Measurements from ENCODE around the gene ACYP2. TPM values are rescaled to one million over a fixed set of nuclear protein-coding genes. Genes with fewer than 3 reads are reported as not detected.

ACYP2 gene
- total and polyA plus RNA-seq, 2 donors (not counting 1 experiment from before 2014, with no cell fraction given), result 14.0 to 17.2 TPM

GRCh38 chr2:54228945-54229344, 113.5 kb downstream of the ACYP2 start:
- H3K9ac ChIP-seq (ENCODE audit: low read length), result no peak overlapping the region
- H3K4me2 ChIP-seq (replicated peaks; ENCODE audit: low read depth, low read length, poor library complexity, severe bottlenecking), result no peak overlapping the region
- Mint-ChIP-seq H3K9me3 (ENCODE audit: insufficient read depth) (no peaks in the 10 kb centered on the region), H3K27ac (no peak overlapping the region), H3K4me3 (no peak overlapping the region), H3K27me3 (no peaks in the 10 kb centered on the region), H3K4me1 (no peaks in the 10 kb centered on the region)
- DNase-seq (no peak), ATAC-seq (ENCODE audit: low read depth) (no peak)
- no peak overlapping the region for H3K27ac ChIP-seq (ENCODE audit: low read length in 2 of 2)
- TF ChIP-seq EZH2 (IDR thresholded peaks at IDR 0.05; ENCODE audit: borderline replicate concordance, insufficient read depth, low read depth, low read length, poor library complexity, severe bottlenecking) (no peak), CTCF (IDR thresholded peaks at IDR 0.05) (no peak)
- H4K20me1 ChIP-seq (ENCODE audit: control insufficient read depth, insufficient read depth, low read length, poor library complexity, severe bottlenecking), result no peaks in the 10 kb centered on the region
- no peaks in the 10 kb centered on the region for H3K27me3 ChIP-seq (replicated peaks in 1 of 4; ENCODE audit: control extremely low read depth in 1 of 4, control insufficient read depth in 3 of 4, insufficient read depth in 4 of 4, low read length in 3 of 4)
- WGBS (ENCODE audit: insufficient coverage), result no CpG with 5 or more reads among the region's 2 CpGs
- intact Hi-C loops (cut with micrococcal nuclease), result no loop called here
- no peaks in the 10 kb centered on the region for H3K79me2 ChIP-seq (ENCODE audit: control insufficient read depth, insufficient read depth, low read length)
- peaks cover 1 to 10% (median 2%) of the 10 kb centered on the region in 3 donors for H3K9me3 ChIP-seq (ENCODE audit: control extremely low read depth in 1 of 3, control insufficient read depth in 2 of 3, insufficient read depth in 1 of 3, low read length in 2 of 3)
- H3K4me1 ChIP-seq (ENCODE audit: control insufficient read depth in 2 of 2, insufficient read depth in 2 of 2, low read length in 2 of 2), result no peaks in the 10 kb centered on the region
- peaks cover 0 to 3% of the 10 kb centered on the region in 2 experiments for H3K36me3 ChIP-seq (replicated peaks in 1 of 2; ENCODE audit: control extremely low read depth in 1 of 2, control insufficient read depth in 1 of 2, extremely low read depth in 1 of 2, insufficient read depth in 2 of 2, low read length in 1 of 2)
- POLR2A ChIA-PET, result no interaction called here
- no peak overlapping the region for H3K4me3 ChIP-seq (ENCODE audit: control extremely low read depth in 1 of 5, extremely low read depth in 1 of 5, insufficient read depth in 1 of 5, low read depth in 2 of 5, low read length in 4 of 5)
- CTCF ChIA-PET, result no interaction called here
- no peak overlapping the region for H2AFZ ChIP-seq (ENCODE audit: insufficient read depth, low read depth, low read length, poor library complexity, severe bottlenecking)

- H3K9me3 ChIP-seq (ENCODE audit: control extremely low read depth in 1 of 3, control insufficient read depth in 2 of 3, insufficient read depth in 1 of 3, low read length in 2 of 3), result peaks cover 0 to 13% (median 2%) of the 10 kb centered on the region in 3 donors
- H3K27me3 ChIP-seq (replicated peaks in 1 of 4; ENCODE audit: control extremely low read depth in 1 of 4, control insufficient read depth in 3 of 4, insufficient read depth in 4 of 4, low read length in 3 of 4), result no peaks in the 10 kb centered on the region
- no peak overlapping the region for H3K27ac ChIP-seq (ENCODE audit: low read length in 2 of 2)
- WGBS (ENCODE audit: insufficient coverage), result 87% methylated on average over 3 of the region's 4 CpGs
- no peaks in the 10 kb centered on the region for H3K79me2 ChIP-seq (ENCODE audit: control insufficient read depth, insufficient read depth, low read length)
- no peaks in the 10 kb centered on the region for H3K4me1 ChIP-seq (ENCODE audit: control insufficient read depth in 2 of 2, insufficient read depth in 2 of 2, low read length in 2 of 2)
- Mint-ChIP-seq H3K4me1 (no peaks in the 10 kb centered on the region), H3K9me3 (ENCODE audit: insufficient read depth) (no peaks in the 10 kb centered on the region), H3K4me3 (no peak overlapping the region), H3K27ac (no peak overlapping the region), H3K27me3 (no peaks in the 10 kb centered on the region)
- H4K20me1 ChIP-seq (ENCODE audit: control insufficient read depth, insufficient read depth, low read length, poor library complexity, severe bottlenecking), result no peaks in the 10 kb centered on the region
- ChIA-PET CTCF (interaction anchor here (0.6 kb wide), 1 partner anchor 22 kb away, joined by 3 read pairs; no protein-coding TSS in a partner anchor), POLR2A (no interaction called here)
- intact Hi-C loops (cut with micrococcal nuclease), result no loop called here
- ATAC-seq (ENCODE audit: low read depth) (no peak), DNase-seq (no peak)
- no peak overlapping the region for H3K4me2 ChIP-seq (replicated peaks; ENCODE audit: low read depth, low read length, poor library complexity, severe bottlenecking)
- H2AFZ ChIP-seq (ENCODE audit: insufficient read depth, low read depth, low read length, poor library complexity, severe bottlenecking), result no peak overlapping the region
- peaks cover 0 to 1% of the 10 kb centered on the region in 2 experiments for H3K36me3 ChIP-seq (replicated peaks in 1 of 2; ENCODE audit: control extremely low read depth in 1 of 2, control insufficient read depth in 1 of 2, extremely low read depth in 1 of 2, insufficient read depth in 2 of 2, low read length in 1 of 2)
- TF ChIP-seq EZH2 (IDR thresholded peaks at IDR 0.05; ENCODE audit: borderline replicate concordance, insufficient read depth, low read depth, low read length, poor library complexity, severe bottlenecking), result no peak
- TF ChIP-seq CTCF (IDR thresholded peaks at IDR 0.05), result no peak
- H3K9ac ChIP-seq (ENCODE audit: low read length), result no peak overlapping the region
- no peak overlapping the region for H3K4me3 ChIP-seq (ENCODE audit: control extremely low read depth in 1 of 5, extremely low read depth in 1 of 5, insufficient read depth in 1 of 5, low read depth in 2 of 5, low read length in 4 of 5)
Observed at GRCh38 chr2:54233832-54234649, 118.6 kb downstream of the ACYP2 start.
